A673 (cell line): ENCODE data around the gene PHTF2.

Experiments
- CTCF ChIP-seq: fragments of 300-800, 200-600 bp; sonication (generic); conservative IDR thresholded peaks from 2 replicates; pipeline ENCODE4 v1.5.1; 2017; ENCODE audit warnings: low read depth, mild to moderate bottlenecking, antibody characterized with exemption, low read length, moderate library complexity, mixed read lengths
- EZH2 ChIP-seq: fragments of 200-600 bp; sonication (generic); IDR thresholded peaks from 2 replicates; pipeline ENCODE4 v1.6.1; 2017; ENCODE audit warnings: borderline replicate concordance, low read depth, mild to moderate bottlenecking, mixed read lengths, antibody characterized with exemption, low read length; ENCODE audit not compliant: poor library complexity, severe bottlenecking

- TF ChIP-seq EZH2 (no peak), CTCF (peak; percentile 78)
Measured at GRCh38 chr7:77940647-77941046, 142.1 kb downstream of the PHTF2 start.
